CD4-positive, alpha-beta T cell treated with Interleukin-2 at 100 ng/mL for 4 hours (primary cell): Measurements from ENCODE around the gene BANP.
"Not testable (repeated sequence)": the region's sequence is repeated elsewhere in the genome, so short reads cannot be mapped to it uniquely, and the experiment has no call there.

Source experiments
- DNase-seq: peaks from one replicate; pipeline ENCODE4 v3.0.0-alpha.2; 2020; ENCODE audit warnings: low spot score

The BANP gene

DNA sequence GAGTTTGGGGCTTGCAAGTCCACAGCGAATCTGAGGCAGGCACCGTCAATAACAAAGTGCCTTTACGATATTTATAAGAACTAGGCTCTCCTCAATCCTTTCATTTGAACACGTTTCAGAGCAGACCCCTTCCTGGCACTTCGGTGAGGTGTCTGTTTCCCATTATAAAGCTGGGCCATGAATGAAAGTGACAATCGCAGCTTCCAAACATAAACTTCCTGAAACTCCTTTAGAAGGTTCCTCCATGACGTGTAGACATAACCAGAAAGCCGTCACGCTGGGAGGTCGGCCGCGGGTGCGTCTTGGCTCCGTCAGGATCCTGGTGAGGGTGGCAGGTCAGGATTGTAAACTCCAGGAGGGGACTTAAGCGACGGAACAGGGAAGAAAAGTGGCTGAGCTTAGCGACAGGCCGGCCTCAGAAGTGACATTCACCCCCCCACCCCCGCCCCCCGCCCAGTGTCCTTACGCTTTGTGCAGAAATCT is 150.4 kb downstream of the BANP start:
- not testable (repeated sequence) for DNase-seq

DNA sequence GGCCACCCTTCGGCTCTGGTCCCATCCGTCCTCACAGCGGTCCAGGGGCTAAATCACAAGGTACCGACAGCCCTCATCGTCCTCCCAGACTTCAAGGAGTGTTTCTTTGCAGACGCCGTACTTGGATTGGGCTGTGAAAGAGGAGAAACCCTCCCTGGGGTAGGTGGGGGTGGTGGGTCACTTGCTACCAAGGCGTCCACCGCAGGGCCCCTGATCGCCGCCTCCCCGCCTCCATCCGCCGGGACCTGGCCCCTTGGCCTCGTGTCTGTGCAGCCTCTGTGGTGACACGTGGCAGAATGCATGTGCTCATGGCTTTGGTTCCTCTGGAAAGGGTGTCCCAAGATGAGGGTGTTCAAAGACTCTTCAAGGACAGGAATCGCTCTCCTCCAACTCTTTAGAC is 151.4 kb downstream of the BANP start:
- DNase-seq = no peak

DNA sequence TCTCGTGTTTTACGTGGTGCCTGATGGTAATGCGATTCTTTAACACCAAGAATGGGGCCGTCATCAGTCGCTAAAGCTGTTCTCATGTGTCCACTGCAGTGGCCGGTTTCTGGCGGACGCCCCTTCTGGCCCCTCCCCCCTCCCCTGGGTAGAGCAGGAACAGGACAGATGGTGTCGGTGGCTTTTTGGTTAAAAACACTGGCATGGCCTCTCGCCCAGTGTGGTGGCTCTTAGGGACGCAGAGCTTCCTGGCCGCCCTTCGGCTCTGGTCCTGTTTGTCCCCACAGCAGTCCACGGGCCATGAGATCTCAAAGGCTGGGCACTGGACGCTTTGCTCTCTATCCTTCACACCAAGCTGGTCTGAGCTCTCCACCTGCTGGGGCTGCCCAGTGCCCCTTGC is 151.8 kb downstream of the BANP start:
- DNase-seq = no peak

DNA sequence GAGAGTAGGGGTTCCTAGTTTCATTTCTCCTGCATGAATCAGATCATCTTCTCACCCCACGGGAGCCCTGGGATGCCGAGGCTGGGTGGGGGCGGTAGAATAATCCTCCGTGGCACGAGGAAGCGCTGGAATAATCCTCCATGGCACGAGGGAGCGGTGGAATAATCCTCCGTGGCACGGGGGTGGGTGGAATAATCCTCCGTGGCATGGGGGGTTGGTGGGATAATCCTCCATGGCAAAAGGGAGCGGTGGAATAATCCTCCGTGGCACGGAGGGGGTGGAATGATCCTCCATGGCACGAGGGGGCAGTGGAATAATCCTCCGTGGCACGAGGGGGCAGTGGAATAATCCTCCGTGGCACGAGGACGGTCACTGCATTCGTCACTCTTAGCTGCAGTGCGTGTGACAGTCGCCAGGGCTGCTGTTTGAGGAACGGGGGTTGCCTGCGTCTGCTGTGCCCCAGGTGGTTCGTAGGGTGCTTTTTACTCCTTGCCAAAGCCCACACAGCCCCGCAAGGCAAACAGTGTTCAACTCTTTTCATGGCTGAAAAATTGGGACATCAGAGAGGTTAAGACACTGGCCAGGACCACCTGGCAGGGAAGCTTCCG is 152.5 kb downstream of the BANP start:
- no peak for DNase-seq

DNA sequence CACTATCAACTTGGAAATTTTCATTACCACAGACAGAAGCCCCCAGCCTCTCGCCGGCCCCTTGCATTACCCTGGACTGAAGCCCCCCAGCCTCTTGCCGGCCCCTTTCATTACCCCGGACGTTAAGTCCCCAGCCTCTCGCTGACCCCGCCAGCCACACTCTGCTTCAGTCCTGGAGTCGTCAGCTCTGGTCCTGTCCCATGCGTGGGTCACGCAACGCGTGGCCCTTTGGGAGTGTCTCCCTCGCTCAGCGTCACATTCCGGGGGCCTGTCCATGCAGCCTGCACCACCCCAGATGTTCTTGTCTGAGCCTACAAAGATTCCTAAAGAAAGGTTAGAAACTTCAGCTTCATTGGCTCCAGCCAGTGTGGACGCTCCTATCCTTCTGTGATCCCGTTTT is 153.1 kb downstream of the BANP start:
- not testable (repeated sequence) for DNase-seq

DNA sequence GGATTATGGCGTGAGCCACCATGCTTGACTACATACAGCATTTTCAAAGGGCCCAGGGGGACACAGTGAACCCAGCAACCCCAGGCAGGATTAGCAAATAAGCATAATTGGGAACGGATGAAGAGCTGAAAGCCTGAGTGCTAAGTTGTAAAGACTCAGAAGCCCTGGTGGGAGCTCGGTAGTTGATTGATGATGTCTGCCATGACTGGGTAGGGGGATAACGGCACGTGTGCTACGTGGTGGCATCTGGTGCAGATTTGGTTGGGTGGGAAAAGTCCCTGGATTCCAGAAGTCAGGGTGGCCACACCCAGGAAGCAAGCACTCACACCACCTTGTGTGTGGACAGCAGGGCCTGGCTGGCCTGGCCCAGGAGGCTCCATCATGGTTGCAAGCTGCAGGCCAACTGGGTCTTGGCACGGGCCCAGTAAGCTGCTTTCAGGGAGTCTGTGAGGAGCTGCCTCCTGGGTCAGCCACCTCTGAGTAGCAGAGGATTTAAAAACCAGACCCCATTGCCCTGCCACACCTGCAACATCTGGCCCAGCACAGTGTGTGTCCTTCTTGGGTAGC is 154.4 kb downstream of the BANP start:
- not testable (repeated sequence) for DNase-seq

DNA sequence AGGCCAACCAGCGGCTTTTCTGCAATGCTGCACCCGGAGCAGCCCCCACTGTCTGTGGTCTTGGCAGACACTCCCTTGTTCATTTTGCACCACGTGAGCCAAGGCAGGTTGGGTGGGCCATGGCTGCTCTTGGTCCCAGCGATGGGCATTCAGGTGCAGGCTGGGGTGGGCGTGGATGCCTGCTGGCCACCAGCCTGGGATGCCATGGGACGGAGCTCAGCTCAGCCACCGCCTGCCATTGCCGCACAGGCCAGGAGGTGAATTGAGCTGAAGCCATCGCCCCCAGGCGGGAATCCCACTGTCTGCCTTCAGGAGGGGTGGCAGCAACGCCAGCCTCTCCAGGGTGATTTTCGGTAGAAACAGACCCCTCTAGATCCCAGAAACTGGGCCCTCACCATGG is 155.3 kb downstream of the BANP start:
- DNase-seq = not testable (repeated sequence)

DNA sequence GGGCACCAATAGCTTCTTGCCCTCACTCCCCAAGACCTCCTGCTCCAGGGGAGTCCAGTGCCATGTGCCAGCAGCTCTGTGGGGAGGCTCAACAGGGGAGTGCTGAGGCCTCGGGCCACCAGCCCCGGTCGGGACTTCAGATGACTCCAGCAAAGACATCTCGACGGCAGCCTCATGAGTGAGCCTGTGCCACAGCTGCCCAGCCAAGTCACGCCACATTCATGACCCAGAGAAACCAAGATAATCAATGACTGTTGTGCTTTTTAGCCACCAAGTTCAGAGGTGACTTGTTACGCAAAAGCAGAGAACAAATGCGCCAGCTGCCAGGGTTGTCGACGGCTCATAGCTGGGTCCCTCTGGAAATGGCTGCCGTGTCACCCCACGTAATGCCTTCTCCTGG is 157.5 kb downstream of the BANP start:
- DNase-seq = no peak

DNA sequence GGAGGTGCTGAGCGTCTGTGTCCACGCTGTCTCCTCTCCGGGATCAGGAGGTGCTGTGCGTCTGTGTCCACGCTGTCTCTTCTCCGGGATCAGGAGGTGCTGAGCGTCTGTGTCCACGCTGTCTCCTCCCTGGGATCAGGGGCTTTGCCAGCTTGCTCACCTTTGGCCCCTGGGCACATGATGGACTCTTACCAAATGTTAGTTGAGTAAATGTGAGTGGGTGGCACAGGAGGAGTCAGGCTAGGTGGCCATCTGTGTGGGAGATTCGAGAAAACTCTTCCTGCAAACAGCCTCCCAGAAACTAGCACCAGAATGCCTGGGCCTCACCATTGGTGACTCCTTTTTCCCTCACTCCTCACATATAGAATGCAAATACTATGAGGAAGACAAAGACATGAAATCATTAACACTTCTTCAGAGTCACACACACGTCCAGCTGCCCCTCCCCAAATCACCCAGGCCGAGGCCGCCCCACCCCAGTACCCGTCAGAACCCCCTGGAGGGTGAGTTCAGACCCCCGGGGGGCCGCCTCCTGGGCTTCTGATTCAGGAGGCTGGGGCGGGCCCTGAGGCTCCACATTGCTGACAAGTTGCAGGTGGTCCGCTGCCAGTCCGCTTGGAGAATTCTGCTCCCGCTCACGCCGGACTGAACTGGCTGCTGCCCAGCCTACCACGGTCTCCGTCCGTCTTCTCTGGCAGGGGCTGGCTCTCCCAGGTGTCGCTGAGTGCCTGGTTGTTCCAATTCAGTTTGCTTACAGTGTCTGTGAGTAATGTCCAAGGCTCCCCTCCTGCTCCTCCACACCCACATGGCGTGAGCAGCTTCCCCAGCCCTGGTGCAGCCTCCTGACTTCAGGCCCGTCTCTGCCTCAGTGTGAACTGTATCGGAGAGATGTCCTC is 158.7 kb downstream of the BANP start:
- DNase-seq = not testable (repeated sequence)

DNA sequence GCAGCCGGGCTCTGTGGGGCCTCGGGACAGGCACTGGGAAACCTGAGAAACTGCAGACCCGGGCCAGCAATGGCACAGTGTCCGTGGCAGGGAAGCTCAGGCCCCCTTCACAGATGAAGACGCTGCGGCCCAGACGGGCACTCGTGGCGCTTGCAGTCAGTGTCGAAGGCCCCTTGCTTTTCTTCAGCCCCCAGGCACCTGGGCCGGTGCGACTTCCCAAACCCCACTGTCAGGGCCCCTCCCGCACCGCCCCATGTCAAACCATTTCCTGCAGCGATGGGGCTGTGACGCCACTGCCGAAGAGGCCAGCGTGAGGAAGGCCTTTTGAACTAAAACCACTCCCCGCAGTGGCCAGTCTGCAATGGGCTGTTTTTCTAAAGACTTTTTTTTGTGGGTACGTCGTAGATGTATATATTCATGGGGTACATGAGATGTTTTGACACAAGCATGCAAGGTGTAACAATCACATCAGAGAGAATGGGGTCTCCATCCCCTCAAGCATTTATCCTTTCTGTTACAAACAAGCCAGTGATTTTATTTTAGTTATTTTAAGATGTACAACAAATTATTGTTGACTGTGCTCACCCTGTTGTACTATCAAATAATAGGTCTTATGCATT is 159.8 kb downstream of the BANP start:
- DNase-seq = not testable (repeated sequence)

DNA sequence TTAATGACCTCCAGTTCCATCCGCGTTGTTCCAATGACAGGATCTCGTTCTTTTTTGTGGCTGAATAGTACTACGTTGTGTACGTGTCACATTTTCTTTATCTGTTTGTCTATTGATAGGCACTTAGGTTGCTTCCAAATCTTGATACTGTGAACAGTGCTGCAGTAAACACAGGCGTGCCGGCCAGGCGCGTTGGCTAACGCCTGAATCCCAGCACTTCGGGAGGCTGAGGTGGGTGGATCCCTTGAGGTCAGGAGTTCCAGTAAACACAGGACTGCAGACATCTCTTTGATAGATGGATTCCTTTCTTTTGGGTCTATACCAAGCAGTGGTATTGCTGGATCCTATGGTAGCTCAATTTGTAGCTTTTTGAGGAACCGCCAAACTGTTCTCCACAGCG is 160.7 kb downstream of the BANP start:
- not testable (repeated sequence) for DNase-seq

DNA sequence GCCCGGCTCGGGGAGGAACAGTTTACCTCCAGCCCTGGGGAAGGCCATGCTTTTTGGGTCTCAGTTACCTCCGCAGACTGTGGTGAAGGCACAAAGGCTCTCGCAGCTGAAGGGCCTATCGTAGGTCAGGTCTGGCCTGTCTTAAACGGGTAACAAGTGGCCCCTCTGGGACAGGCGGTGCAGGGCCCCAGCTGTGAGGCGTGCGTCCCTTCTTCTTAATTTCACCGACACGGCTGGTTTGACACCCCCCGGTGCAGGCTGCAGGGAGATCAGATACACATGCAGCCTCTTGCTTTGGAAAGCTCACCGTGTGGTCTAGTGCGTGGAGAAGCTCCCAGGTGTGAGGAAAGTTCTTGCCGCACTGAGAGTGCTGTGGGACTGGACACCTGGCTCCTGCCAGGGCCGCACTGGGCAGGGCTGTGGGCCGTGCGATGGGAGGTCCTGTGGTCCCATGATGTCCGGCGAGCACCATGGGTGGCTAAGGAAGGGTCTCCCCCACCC is 162.4 kb downstream of the BANP start:
- no peak for DNase-seq

DNA sequence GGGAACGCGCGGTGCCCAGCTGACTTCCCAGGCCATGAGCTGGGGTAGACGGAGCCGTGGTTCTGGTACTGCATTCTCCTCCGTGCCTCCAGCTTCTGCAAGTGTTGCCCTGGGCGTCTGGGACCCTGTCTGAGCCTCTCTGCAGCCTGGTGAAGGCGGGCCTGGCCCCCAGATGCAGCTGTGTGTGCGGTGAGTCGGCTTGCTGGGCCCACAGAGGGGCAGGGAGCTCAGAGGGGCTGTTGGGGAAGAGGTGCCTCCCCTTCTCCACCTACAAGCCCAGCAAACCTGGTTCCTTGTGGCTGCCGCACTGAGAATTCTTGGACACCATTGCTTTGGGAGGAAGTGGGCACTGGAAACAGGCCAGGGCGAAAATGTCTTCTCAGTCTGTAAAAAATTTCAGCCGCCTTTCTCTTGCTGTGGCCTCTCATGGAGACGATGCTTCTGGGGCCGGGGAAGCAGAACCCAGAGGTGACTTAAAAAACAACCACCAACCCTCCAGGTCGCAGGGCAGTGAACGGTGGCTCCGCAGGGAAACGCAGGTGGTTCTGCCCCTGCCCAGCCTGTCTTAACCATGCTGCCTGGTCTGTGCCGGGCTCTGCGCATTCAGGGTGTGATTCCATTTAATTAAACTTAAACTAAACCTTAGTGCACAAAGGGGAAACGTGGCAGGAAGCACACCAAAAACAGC is 163.5 kb downstream of the BANP start:
- DNase-seq = not testable (repeated sequence)

DNA sequence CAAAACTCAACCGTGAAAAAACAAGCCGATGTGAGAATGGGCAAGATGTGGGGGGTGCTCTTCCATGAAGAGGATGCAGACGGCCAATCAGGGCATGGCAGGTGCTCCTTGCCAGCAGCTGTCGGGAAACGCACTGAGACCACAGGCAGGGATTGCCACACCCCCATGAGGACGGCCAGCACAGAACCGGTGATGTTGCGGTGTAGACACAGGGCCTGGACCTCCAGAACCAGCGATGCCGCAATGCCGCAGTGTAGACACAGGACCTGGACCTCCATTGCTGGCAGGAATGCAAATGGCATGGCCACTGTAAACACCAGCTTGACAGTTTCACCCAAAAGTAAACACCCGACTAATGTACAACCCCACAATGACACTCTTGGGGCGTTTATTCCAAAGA is 164.9 kb downstream of the BANP start:
- DNase-seq = no peak

DNA sequence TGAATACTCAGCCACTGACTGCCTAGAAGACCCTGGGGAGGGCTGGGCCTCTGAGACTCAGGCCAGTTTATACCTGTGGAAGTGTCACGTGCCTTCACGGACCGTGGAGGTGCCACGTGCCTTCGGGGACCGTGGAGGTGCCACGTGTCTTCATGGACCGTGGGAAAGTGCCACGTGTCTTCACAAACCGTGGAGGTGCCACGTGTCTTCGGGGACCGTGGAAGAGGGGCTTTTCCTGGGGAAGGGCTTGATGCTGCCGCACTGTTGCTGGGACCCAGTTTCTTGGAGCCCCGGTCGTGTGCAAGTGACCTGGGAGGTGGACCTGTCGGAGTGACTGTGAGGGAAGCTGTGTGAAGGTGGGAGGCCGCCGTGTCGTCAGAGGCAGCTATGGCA is 166.2 kb downstream of the BANP start:
- DNase-seq = no peak

DNA sequence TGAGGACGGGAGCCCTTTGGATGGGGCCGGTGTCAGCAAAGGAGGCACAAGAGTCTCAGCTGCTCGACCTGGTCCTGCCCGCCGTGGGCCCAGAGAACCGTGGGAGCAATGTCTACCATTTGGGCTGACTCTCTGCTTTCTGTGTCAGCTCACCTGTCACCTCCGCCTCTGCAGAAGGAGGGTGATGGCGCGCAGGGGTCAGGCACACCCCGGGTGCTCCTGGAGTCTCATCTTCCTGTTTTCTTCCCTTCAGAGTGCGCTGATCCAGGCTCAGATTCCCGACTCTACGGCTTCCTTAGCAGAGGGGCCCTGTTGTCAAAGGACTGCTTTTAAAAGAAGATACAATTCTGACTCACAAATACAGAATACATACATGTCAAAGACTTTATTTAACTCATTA is 167.1 kb downstream of the BANP start:
- no peak for DNase-seq

DNA sequence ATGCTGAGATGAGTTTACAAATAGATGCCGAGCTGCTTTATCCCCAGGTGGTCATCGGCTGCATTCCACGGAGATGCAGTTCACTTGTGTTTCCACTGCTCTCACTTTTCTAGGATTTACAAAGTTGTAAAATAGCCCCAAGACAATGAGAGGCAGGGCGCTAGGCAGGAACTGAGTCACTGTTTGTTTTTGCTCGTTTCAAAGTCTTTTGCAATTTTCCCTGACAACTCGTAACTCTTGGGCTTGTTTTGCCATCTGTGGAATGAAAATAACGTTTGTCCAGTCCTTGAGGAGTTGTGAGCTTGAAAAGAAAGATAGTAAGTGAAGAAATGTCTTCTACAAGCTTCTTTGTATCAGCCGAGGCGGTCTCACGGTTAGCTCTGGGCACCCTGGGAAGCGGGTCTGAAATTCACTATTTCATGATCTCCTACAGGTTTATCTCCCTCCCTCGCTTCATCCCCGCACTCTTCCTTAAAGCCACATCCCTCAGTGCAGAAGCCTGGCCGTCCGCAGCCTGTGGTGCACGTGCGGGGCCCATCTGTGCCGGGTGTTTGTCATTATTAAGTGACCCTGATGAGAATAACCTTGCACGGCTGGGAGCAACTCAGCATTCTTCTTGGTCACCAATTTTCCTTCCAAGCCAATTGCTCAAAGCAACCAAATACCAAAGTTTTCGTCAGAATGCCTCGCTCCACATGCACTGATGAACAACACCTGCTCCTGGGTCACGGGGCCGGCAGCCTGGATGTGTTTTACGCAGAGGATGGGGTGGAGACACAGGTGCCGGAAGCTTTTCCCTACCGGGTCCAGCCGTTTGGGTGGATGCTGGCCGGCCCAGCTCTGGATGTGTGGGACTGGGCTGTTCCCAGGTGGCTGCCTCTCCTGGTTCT is 167.9 kb downstream of the BANP start:
- not testable (repeated sequence) for DNase-seq

DNA sequence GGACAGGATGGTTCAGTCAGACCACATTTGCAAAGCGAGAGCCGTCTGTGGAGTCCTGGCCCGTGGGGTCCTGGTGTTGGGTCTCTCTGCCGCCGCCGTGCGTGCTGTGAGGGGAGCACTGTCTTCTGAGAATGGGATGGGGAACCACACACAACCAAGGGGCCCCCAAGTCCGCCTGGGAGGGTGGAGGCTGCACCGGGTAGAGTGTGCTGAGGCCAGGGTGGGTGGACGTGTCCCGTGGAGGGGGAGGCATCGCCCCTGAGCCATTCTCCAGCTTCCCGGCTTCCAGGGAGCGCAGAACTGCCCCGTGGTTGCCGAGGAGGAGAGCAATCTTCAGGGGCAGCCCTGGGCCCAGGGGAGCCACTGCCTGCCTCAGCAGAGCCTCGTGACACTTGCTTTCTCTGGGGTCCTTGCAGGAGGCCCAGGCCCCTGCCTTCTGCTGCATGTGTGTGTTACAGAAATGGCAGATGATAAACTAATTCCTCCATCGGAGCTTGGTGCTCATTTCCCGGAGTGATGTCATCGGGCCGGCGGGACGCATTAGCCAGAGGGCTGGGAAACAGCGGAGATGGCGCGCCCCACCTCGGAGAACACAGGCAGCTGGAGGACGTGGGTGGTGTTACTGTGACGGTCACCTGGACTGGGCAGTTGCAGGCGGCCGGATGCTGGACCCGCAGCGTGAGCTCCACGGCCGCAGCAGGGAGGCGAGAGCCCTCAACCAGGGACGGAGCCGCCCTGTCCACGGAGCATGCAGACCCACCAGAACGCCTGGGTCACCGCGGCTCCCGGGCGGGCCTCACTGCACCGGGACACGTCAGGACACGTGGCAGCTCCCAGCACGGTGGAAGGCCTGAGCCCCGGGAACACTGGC is 168.9 kb downstream of the BANP start:
- DNase-seq = not testable (repeated sequence)

DNA sequence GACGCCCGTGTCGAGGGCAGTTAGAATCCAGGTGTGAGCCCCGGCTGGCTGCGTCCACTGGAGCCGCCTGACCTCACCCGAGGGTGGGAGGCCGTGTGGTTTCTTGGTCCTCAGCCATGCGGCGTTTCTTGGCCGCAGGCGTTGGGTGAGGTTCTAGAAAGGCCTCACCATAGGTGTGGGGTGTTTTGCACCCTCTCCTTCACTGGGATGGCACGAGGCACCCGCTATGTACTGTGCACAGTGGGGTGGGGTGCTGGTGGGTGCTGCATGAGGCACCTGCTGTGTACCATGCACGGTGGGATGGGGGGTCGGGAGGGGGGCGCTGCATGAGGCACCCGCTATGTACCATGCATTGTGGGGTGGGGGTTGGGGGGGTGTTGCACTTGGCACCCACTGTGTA is 169.6 kb downstream of the BANP start:
- no peak for DNase-seq

DNA sequence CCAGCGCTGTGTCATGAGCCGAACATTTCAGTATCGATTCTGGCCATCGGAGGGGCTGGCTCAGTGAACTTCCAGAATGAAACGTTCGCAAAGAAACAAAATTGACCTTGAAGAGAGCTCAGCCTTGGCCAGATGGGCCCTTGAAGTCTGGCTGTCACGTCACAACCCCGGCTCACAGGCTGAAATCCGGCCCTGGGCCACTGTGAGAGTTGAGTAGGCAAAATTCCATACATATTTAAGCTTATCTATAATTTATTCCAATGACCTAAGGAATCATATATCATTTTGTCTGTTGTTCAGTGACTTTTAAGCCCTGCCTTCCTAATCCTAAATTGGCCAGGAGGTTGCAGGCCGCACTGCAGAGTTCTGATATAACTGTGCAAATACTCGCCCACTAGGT is 170.2 kb downstream of the BANP start:
- not testable (repeated sequence) for DNase-seq
